ENCODE measurements around the gene NRGN. TPM values are rescaled to one million over a fixed set of nuclear protein-coding genes. Genes with fewer than 3 reads are reported as not detected.

Gene NRGN
- total RNA-seq, 2 donors from 2014 or later: 1.2 to 1.8 TPM

DNA sequence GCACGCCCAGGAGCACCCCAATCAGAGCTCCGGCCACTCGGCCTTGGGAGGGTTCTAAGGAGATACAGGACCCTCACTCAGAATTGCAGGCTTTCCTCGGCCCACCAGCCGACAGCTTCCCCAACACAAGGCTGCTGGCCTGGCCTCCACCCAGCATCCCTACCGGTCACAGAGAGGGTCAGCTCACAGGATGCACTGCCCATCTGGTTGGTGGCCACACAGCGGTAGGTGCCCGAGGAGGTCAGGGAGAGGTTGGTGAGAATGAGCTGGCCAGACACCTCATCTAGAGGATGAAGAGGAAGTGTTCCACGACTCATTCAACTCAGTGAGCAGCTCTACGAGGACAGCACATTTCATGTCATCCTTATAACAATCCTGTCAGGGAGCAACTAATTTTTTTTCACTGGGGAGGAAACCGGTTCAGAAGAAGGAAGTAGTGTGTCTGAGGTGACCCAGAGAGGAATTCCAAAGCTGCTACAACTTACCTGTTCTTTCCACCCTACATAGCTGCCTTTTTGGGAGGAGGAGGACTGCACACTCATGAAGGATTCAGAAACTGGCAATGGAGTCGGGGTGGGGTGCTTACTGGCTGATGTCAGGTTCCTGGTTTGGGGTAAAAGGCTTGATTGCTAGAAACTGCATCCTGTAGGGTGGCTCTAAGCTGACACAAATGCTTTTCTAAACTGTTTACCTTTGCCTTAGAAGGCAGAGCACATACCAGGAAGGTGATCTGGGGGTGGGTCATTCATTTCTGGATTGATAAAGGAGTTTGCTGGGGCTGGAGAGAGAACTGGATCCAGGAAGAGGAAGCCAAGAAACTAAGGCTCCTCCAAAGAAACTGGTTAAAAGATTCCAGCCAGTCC is 9.0 kb downstream of the NRGN start:
- Histone ChIP-seq H3K9me3 (no peaks in the 10 kb centered on the region), H3K27me3 (replicated peaks; ENCODE audit: insufficient read depth) (no peaks in the 10 kb centered on the region), H3K36me3 (no peaks in the 10 kb centered on the region), H3K4me3 (no peak overlapping the region), H3K4me1 (replicated peaks) (no peaks in the 10 kb centered on the region), H3K27ac (no peak overlapping the region)
- DNase-seq (ENCODE audit: low spot score): no peak
- 53% methylated on average over 12 of the region's 12 CpGs for WGBS
- no peak for TF ChIP-seq POLR2A (IDR thresholded peaks at IDR 0.05)
- TF ChIP-seq POLR2AphosphoS5 (IDR thresholded peaks at IDR 0.05): no peak
- TF ChIP-seq, protein P1, sequence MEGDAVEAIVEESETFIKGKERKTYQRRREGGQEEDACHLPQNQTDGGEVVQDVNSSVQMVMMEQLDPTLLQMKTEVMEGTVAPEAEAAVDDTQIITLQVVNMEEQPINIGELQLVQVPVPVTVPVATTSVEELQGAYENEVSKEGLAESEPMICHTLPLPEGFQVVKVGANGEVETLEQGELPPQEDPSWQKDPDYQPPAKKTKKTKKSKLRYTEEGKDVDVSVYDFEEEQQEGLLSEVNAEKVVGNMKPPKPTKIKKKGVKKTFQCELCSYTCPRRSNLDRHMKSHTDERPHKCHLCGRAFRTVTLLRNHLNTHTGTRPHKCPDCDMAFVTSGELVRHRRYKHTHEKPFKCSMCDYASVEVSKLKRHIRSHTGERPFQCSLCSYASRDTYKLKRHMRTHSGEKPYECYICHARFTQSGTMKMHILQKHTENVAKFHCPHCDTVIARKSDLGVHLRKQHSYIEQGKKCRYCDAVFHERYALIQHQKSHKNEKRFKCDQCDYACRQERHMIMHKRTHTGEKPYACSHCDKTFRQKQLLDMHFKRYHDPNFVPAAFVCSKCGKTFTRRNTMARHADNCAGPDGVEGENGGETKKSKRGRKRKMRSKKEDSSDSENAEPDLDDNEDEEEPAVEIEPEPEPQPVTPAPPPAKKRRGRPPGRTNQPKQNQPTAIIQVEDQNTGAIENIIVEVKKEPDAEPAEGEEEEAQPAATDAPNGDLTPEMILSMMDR (IDR thresholded peaks at IDR 0.05): no peak
- intact Hi-C loops (cut with DNase I): no loop called here

DNA sequence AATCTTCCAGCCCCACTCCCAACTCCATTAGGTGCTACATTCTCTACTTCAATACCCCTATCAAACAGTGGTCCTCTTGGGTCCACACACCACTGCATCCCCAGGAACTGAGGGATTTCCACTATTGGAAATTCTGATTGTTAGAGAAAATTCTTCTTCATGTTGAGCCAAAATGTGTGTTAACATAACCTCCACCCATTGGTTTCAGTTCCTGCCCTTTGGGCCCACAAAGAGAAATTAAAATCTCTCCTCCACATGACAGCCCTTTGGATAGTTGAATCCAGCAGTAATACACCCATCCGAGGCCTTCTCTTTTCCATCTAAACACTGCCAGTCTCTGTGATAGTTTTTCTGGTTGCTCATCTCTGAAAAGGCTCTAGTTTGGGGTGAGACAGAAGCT is 10.2 kb downstream of the NRGN start:
- no peak overlapping the region for H3K4me3 ChIP-seq
- 67% methylated on average over 1 of the region's 1 CpG for WGBS
- no peaks in the 10 kb centered on the region for H3K36me3 ChIP-seq
- TF ChIP-seq, protein P1 (IDR thresholded peaks at IDR 0.05): no peak
- TF ChIP-seq POLR2AphosphoS5 (IDR thresholded peaks at IDR 0.05): no peak
- no peak for TF ChIP-seq POLR2A (IDR thresholded peaks at IDR 0.05)
- H3K4me1 ChIP-seq (replicated peaks): no peaks in the 10 kb centered on the region
- H3K9me3 ChIP-seq: no peaks in the 10 kb centered on the region
- H3K27me3 ChIP-seq (replicated peaks; ENCODE audit: insufficient read depth): no peaks in the 10 kb centered on the region
- H3K27ac ChIP-seq: no peak overlapping the region
- intact Hi-C loops (cut with DNase I): no loop called here
- DNase-seq (ENCODE audit: low spot score): no peak

DNA sequence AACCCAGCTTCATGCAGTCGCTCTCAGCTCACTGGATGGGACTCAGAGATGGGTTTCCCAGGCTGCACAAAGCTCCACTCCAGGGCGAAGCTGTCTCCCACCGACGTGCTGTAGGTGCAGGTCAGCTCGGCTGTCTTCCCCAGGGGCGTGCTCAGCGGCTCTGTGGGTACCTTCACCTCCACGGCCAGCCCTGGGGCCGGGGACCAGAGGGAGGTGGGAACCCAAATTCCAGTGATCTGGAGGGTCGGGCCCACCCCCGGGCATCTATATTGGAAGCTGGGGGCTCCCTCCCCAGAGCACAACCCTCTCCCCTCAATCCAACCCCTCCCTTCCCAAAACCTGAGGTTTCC is 11.6 kb downstream of the NRGN start:
- Histone ChIP-seq H3K4me1 (replicated peaks) (no peaks in the 10 kb centered on the region), H3K36me3 (no peaks in the 10 kb centered on the region), H3K27me3 (replicated peaks; ENCODE audit: insufficient read depth) (no peaks in the 10 kb centered on the region), H3K4me3 (peak overlapping the region; percentile 25 to 34), H3K9me3 (no peaks in the 10 kb centered on the region), H3K27ac (peak overlapping the region; percentile 60 to 69)
- no peak for TF ChIP-seq POLR2AphosphoS5 (IDR thresholded peaks at IDR 0.05)
- TF ChIP-seq, protein P1 (IDR thresholded peaks at IDR 0.05): no peak
- no peak for TF ChIP-seq POLR2A (IDR thresholded peaks at IDR 0.05)
- intact Hi-C loops (cut with DNase I): no loop called here
- WGBS: 27% methylated on average over 10 of the region's 11 CpGs
- DNase-seq (ENCODE audit: low spot score): no peak

DNA sequence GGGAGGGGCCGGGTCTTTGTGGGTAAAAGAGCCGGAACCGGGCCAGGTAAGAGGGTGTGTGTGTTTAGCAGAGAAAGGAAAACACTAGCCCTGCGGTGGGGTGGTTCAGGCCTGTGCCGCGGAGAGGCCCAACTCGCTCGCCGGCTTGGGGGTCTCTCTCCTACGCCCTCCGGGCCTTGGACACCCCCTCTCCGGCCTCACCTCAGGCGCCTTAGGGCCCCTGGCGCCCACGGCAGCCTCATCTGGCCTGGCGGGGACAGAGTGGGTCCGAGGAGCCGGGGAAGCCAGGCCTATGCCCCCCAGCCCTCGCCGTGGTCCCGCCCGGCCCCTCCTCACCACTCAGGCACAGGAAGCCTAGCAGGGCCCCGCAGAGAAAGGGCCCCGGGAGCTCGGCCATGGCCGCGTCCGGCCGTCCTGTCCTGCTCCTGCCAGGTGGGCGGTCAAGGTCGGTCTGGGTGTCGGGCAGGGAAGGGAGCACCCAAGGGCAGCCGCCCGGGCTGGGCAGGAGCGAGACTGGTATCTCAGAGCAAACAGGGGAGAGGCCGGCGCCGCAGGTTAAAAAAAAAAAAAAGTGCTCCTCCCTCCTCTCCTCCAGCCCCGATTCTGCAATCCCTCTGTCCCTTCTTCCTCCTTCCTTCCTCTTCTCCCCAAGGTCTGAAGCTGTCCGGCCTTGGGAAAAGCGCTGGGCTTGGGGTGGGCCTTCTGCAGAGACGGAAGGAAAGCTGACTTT is 12.2 kb downstream of the NRGN start, which contains the start of gene VSIG2:
TSS of gene VSIG2 (minus strand) at position 515 of the 730 bp plus-strand sequence. CDS start at position 397, 118 bp downstream.
- H3K4me1 ChIP-seq (replicated peaks): no peaks in the 10 kb centered on the region
- peak within 1 kb of the TSS; percentile 25 to 34 for H3K4me3 ChIP-seq
- H3K27ac ChIP-seq: peak within 1 kb of the TSS; percentile 60 to 69
- WGBS: 21% methylated on average over 35 of the region's 42 CpGs
- intact Hi-C loops (cut with DNase I): no loop called here
- H3K9me3 ChIP-seq: no peaks in the 10 kb centered on the region
- H3K27me3 ChIP-seq (replicated peaks; ENCODE audit: insufficient read depth): no peaks in the 10 kb centered on the region
- TF ChIP-seq, protein P1 (IDR thresholded peaks at IDR 0.05): no peak
- no peak for TF ChIP-seq POLR2A (IDR thresholded peaks at IDR 0.05)
- no peak for TF ChIP-seq POLR2AphosphoS5 (IDR thresholded peaks at IDR 0.05)
- H3K36me3 ChIP-seq: no peaks in the 10 kb centered on the region
- DNase-seq (ENCODE audit: low spot score): no peak
